Fibroblast of the aortic adventitia (primary cell): ENCODE results near the gene NUDT9. TPM values are rescaled to one million over a fixed set of nuclear protein-coding genes. Genes with fewer than 3 reads are reported as not detected.
"Not testable (repeated sequence)": the region's sequence is repeated elsewhere in the genome, so short reads cannot be mapped to it uniquely, and the experiment has no call there.

Experiments used
- DNase-seq: peaks from one replicate; pipeline ENCODE4 v3.0.0-alpha.2; 2010; ENCODE audit warnings: low read depth
- H3K4me3 ChIP-seq: 2 replicates; pipeline ENCODE4 v1.5.1; 2011; ENCODE audit warnings: low read depth, mild to moderate bottlenecking, control low read depth, low read length, moderate library complexity
- CTCF ChIP-seq: IDR thresholded peaks from 2 replicates; pipeline ENCODE4 v1.5.1; 2011; ENCODE audit warnings: mild to moderate bottlenecking, low read length, control low read depth, inconsistent platforms; ENCODE audit not compliant: insufficient read depth
- total RNA-seq: library from RNA; depleted of rRNA; stranded (reverse); fragments of >200 nt; gene quantifications from 2 replicates; pipeline ENCODE4 v1.2.3, GENCODE V29; 2012; ENCODE audit warnings: low replicate concordance

Gene NUDT9
- total RNA-seq, 1 donor: 15.5 TPM

- DNase-seq: no peak
- H3K4me3 ChIP-seq: no peak overlapping the region
- no peak for TF ChIP-seq CTCF
These were observed 22.4 kb downstream of the NUDT9 start for GRCh38 chr4:87444741-87445140.

- no peak for TF ChIP-seq CTCF
These were observed 23.6 kb downstream of the NUDT9 start for GRCh38 chr4:87445964-87446363.

GRCh38 chr4:87446375-87446774 is 24.0 kb downstream of the NUDT9 start:
- DNase-seq, H3K4me3 ChIP-seq: not testable (repeated sequence)

More at GRCh38 chr4:87445964-87446363, 23.6 kb downstream of the NUDT9 start:
- H3K4me3 ChIP-seq: no peak overlapping the region
- no peak for DNase-seq

GRCh38 chr4:87451537-87451936 is 29.2 kb downstream of the NUDT9 start:
- DNase-seq: no peak
- H3K4me3 ChIP-seq: no peak overlapping the region
- TF ChIP-seq CTCF: peak; percentile 16

DNA sequence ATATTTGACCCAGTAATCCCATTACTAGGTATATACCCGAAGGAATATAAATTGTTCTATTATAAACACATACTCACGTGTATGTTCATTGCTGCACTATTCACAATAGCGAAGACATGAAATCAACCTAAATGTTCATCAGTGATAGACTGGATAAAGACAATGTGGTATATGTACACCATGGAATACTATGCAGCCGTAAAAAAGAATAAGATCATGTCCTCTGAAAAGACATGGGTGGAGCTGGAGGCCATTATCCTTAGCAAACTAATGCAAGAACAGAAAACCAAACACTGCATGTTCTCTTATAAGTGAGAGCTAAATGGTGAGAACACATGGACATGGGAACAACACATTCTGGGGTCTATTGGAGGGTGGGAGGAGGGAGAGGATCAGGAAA is 36.5 kb downstream of the NUDT9 start:
- DNase-seq: no peak
- H3K4me3 ChIP-seq: no peak overlapping the region
- no peak for TF ChIP-seq CTCF

DNA sequence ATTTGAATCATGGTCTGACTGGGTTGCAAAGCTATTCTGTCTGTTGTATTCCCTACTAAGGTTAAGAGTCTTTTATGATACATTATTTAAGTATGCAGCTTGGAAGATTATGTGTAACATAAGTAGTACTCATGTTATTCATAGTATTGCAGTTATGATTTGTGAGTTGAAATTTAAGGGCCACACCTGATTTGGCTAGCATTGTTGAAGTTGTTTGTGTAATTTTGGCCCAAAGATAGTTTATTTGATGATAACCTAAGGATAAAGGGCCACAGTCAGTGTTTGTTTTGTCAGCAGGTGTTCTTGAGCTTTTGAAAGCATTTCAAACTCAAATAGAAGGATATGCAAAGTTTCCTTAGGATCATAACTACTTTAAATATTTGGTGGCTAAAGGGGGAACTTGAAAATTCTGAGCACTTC is 38.9 kb downstream of the NUDT9 start:
- no peak for TF ChIP-seq CTCF
- peak; percentile 50 for DNase-seq
- H3K4me3 ChIP-seq: no peak overlapping the region

DNA sequence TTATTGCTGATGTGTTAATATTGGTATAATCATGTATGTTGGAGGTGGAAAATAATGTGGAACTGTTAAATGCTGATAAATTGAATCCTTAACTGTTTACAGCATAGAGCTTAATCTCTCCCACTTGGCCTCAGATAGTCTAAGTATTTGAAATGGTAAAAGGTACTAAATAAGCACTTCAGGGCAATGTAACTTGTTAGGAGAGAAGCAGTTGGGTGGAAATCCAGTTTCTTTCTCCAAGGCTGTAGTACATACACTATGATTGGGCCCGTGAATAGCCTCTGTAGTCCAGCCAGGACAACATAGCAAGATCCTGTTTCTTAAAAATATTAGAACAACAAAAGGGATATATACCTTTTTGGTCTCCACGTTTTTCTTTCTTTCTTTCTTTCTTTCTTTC is 39.7 kb downstream of the NUDT9 start:
- H3K4me3 ChIP-seq: no peak overlapping the region
- no peak for TF ChIP-seq CTCF
- no peak for DNase-seq
